ENCODE data around the gene RASA3.

DNA sequence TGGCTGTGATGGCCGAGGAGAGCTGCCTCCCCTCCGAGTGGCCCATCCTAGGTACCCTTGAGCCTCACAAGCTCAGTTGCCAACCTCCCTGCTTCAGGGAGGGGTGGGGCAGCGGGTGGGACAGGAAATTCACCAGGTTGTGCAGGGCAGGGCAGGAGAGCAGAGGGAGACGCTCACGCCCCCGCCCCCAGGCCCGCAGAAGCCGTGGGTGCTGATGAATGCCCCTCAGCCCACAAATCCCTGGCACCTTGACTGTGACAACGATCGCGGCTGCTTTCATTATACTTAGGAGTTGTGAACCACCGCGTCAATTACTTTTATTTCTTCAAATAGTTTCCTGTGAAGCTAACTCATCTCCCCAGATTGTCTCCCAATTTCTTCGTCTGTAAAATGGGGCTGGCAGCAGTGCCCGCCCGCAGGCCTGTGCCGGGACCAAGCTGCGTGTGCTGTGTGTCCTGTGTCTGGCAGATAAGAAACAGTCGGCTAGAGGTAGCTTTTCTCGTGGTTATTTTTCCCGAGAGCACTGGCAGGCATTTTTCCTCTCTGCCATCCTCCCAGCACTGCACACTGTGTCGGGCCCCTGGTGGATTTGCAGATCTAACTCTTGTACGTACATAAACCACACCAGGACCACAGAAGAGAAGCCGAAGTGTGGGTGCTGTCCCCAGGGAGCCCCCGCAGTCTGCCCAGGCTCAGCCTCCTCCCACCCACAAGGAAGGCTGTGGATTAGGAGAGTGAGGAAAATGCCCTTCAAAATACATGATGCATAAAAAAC lies 7.9 kb upstream of the RASA3 start:
- TF ChIP-seq, protein P1, sequence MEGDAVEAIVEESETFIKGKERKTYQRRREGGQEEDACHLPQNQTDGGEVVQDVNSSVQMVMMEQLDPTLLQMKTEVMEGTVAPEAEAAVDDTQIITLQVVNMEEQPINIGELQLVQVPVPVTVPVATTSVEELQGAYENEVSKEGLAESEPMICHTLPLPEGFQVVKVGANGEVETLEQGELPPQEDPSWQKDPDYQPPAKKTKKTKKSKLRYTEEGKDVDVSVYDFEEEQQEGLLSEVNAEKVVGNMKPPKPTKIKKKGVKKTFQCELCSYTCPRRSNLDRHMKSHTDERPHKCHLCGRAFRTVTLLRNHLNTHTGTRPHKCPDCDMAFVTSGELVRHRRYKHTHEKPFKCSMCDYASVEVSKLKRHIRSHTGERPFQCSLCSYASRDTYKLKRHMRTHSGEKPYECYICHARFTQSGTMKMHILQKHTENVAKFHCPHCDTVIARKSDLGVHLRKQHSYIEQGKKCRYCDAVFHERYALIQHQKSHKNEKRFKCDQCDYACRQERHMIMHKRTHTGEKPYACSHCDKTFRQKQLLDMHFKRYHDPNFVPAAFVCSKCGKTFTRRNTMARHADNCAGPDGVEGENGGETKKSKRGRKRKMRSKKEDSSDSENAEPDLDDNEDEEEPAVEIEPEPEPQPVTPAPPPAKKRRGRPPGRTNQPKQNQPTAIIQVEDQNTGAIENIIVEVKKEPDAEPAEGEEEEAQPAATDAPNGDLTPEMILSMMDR (IDR thresholded peaks at IDR 0.05), result no peak
- TF ChIP-seq POLR2A (IDR thresholded peaks at IDR 0.05), result no peak
